Right lung (tissue), 10 donors: Measurements from ENCODE around the gene TMEM39A. TPM values are rescaled to one million over a fixed set of nuclear protein-coding genes. Genes with fewer than 3 reads are reported as not detected.
A peak's percentile ranks its signal among the peaks of the same experiment; 100 is the strongest.

ENCODE experiments used
- DNase-seq, 2 donors: peaks; one replicate each; pipeline ENCODE4 v3.0.0-alpha.2; 2013
- long read RNA-seq, 8 donors: transcript quantifications; one replicate each; lab custom pipeline, GENCODE V29; 2026
- polyA plus RNA-seq, 5 donors: library from polyadenylated mRNA; unstranded; fragments of 120-200 nt; gene quantifications; one replicate each; pipeline versions ENCODE4 v1.2.1 to v1.2.3, GENCODE V29; 2013; ENCODE audit warnings: inconsistent platforms in 1 of 5, low replicate concordance in 1 of 5; ENCODE audit not compliant: insufficient read length in 5 of 5, insufficient read depth in 1 of 5

The TMEM39A gene, protein sequence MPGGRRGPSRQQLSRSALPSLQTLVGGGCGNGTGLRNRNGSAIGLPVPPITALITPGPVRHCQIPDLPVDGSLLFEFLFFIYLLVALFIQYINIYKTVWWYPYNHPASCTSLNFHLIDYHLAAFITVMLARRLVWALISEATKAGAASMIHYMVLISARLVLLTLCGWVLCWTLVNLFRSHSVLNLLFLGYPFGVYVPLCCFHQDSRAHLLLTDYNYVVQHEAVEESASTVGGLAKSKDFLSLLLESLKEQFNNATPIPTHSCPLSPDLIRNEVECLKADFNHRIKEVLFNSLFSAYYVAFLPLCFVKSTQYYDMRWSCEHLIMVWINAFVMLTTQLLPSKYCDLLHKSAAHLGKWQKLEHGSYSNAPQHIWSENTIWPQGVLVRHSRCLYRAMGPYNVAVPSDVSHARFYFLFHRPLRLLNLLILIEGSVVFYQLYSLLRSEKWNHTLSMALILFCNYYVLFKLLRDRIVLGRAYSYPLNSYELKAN
- polyA plus RNA-seq = 10 to 100 TPM; 65.1 to 78.5 (median 71.4) TPM
- long read RNA-seq, donor 1, full-length matches to known transcripts = 6 of 26 reads
- long read RNA-seq, donor 1, partial matches to known transcripts = 20 of 26 reads
- long read RNA-seq, donor 1, other reads (novel, unspliced or antisense) = 0 of 26 reads
- long read RNA-seq, donor 2, full-length matches to known transcripts = 6 of 6 reads
- long read RNA-seq, donor 2, partial matches to known transcripts = 0 of 6 reads
- long read RNA-seq, donor 2, other reads (novel, unspliced or antisense) = 0 of 6 reads
- long read RNA-seq, donor 3, full-length matches to known transcripts = 1 of 18 reads
- long read RNA-seq, donor 3, partial matches to known transcripts = 17 of 18 reads
- long read RNA-seq, donor 3, other reads (novel, unspliced or antisense) = 0 of 18 reads
- long read RNA-seq, donor 4, full-length matches to known transcripts = 5 of 5 reads
- long read RNA-seq, donor 4, partial matches to known transcripts = 0 of 5 reads
- long read RNA-seq, donor 4, other reads (novel, unspliced or antisense) = 0 of 5 reads
- long read RNA-seq, donor 5, full-length matches to known transcripts = 9 of 9 reads
- long read RNA-seq, donor 5, partial matches to known transcripts = 0 of 9 reads
- long read RNA-seq, donor 5, other reads (novel, unspliced or antisense) = 0 of 9 reads
- long read RNA-seq, donor 6, full-length matches to known transcripts = 10 of 15 reads
- long read RNA-seq, donor 6, partial matches to known transcripts = 5 of 15 reads
- long read RNA-seq, donor 6, other reads (novel, unspliced or antisense) = 0 of 15 reads
- long read RNA-seq, donor 7, full-length matches to known transcripts = 2 of 16 reads
- long read RNA-seq, donor 7, partial matches to known transcripts = 0 of 16 reads
- long read RNA-seq, donor 7, other reads (novel, unspliced or antisense) = 14 of 16 reads
- long read RNA-seq, donor 8, full-length matches to known transcripts = 3 of 3 reads
- long read RNA-seq, donor 8, partial matches to known transcripts = 0 of 3 reads
- long read RNA-seq, donor 8, other reads (novel, unspliced or antisense) = 0 of 3 reads

DNA sequence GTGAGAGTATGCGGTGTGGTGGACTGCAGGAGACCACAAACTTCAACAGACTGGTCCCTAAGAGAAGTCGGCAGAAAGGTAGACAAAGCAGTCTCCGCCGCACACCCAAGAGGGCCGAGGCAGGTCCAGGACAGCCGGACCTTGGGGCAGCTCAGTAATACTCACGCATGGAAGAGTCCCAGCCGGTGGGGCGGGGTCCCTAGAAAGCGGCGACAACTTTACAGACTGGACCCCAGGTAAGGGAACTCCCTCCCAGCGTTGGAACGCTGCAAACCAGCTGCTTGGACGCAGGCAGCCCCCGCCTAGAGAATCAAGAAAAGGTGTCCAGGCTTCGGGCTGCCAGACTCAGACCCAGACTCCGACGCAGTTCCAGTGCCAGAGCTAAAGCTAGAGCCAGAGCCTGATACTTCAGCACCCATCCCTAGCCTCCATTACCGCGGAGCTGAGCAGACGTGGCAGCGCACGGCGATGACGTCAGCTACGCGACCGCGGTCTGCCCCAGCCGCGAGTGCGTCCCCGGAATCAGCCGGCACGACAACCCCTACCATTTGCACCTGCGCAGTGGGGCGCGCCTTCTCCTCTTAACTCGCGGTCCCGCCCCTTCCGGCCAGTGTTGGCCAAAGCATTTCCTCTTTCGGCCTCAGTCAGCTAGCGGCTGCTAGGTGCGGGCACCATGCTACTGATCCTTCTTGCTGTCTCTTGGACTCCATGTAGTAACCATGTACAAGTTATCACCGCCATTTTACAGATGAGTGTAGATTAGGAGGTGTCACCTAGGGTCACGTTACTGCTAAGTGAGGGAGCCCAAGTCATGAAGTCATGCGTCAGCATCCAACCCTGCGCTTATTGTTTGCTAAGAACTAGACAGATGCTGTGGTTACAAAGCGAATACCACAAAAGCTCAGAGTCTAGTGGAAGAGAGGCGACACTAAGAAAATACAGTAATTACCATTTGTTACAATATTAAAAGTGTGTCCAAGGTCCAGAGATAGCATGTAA is at the start of gene TMEM39A:
Gene TMEM39A, minus strand, starts transcription at position 445 of the 999 bp plus-strand sequence. CDS start 1,541 bp downstream, outside the sequence.
- DNase-seq = peak; percentile 98

DNA sequence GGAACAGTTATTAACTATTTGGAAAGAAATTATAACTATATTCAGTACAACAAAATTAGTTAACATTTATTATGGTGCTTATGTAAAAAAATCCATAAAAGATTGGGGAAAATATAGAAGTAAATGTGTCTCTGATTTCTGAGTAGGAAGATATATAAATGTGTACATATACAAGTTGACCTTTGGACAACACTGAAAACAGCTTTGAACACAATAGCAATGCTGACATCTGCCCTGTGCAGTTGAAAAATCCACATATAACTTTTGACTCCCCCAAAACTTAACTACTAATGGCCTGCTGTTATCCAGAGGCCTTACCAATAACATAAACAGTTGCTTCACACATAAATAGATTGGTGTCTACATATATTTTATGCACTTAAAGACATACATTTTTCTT is 47.3 kb upstream of the TMEM39A start:
- DNase-seq = no peak

DNA sequence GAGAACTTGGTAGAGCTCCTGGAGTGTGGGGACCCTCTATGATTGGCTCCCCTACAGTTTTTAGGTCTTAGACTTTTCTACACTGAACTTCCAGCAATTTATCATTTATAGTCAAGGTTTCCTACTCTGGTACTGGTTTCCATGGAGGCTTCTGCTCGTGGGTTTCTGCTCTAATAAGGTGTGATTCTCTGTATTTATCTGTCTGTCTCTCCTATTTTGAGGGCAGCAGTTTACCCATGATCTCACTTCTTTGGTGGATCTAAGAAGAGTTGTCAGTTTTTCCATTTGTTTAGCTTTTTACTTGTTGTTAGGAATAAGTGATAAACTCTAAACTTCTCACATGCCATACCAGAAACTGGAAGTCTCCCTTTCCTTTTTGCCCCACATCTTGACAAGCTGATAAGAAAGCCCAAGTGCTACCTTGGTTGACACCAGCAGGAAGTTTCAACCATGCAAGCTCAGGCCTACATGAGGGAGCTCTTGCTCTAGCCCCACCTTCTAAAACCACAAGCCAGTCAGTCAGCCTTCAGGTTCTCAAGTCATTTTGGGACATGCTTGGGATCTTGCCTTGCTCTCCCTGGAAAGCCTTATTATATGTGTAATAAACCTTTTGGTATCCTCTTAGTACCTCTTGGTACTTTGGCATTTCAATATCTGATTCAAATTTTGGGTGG is 44.9 kb upstream of the TMEM39A start:
- DNase-seq = no peak

DNA sequence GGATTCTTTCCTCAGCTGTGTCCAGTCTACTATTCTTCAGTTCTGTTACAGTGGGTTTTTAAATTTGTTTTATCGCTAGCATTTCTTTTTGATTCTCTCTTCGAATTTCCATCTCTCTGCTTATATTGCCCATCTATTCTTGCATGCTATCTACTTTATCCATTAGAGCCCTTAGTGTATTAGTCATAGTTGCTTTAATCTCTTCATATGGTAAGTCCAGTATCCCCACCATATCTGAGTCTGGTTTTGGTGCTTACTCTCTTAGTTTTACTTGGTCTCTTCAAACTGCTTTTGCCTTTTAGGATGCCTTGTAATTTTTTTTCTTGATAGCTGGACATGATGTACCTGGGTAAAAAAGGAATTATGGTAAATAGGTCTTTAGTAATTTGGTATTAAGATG is 44.0 kb upstream of the TMEM39A start:
- no peak for DNase-seq

DNA sequence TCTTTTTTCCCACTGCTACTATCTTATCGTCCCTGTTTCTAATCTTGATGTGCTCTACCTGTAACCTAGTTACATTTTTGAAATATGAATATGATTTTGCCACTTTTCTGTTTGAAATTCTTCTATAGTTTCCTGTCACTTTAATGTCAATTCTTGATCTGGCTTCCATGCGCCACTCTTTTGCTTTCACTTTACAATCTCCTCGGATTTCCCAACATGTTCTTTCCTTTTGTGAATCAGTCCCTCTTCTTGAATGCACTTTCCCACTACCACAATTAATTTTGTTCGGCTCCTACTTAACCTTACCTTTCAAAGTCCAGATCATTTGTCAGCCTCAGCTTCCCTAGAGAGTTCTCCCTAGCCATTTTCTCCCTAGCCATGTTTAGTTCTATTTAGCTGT is 43.2 kb upstream of the TMEM39A start:
- no peak for DNase-seq

DNA sequence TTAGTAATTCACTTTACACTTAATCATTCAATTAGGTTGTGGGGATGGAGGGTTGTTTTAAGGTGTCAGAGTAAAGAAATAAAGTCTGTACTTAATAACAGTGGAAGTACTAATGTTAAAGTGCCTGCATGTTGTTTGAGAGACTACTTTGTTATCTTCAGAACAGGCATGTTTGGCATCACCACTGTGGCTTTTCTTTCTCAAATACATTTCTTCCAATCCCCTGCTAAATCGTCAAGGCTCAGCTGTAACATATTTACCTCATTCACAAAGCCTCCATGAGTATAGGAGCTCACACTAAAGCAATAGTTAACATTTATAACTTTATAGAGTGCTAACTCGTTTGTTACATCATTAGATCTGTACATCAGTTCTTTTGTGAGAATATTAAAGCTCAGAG is 37.5 kb upstream of the TMEM39A start:
- DNase-seq = no peak

DNA sequence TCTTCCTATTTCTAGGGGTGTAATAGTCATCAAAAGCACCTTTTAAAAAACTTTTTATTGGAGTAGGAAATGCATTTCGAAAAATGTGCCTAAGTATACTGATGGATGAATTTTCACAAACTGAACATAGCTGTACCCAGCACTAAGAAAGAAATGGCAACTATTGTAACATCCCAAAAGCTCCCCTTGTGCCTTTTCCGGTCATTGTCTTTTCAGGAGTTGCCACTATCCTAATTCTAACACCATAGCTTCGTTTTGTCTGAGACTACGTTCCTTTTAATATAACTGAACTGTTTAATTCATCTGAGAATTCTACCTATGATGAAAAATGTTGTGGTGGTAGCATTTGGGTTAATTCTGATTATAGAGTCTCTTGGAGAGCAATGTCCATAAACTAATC is 36.9 kb upstream of the TMEM39A start:
- DNase-seq = no peak

DNA sequence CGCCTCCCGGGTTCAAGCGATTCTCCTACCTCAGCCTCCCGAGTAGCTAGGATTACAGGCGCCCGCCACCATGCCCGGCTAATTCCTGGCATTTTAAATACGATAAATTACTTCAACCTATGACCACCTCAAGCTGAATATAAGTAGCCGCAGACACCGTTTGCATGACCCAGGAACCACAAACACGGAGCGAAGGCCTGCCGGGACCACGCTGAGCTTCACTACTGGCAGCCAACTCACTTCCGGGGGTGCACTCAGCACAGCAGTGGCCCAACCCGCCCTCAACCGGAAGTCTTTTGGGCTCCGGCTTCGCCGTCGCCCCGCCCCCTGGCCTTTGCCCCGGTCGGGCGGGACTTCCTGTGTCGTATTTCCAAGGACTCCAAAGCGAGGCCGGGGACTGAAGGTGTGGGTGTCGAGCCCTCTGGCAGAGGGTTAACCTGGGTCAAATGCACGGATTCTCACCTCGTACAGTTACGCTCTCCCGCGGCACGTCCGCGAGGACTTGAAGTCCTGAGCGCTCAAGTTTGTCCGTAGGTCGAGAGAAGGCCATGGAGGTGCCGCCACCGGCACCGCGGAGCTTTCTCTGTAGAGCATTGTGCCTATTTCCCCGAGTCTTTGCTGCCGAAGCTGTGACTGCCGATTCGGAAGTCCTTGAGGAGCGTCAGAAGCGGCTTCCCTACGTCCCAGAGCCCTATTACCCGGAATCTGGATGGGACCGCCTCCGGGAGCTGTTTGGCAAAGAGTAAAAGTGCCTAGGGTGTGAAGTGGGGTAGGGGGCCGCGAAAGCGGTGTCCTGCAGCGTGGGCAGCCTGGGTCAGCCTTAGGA is 35.0 kb upstream of the TMEM39A start, which contains the start of gene TIMMDC1:
Gene TIMMDC1, plus strand, starts transcription at position 362 of the 826 bp plus-strand sequence. Its CDS starts 187 bp downstream, at position 549.
- DNase-seq = peak; percentile 96 to 98

DNA sequence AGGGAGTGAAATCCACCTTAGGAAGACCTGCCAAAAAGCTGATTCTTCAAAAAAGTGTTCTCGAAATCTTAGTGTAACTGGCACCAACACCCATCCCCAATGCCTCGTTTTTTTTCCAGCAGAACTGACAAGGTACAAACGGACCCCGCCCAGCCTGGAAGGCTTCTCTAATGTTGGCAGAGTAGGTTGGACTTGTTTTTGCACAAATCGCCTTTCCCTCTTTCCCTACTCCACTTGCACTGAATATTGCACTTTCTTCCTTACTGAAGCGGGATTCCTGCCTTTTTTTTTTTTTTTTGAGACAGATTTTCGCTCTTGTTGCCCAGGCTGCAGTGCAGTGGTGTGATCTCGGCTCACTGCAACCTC is 34.4 kb upstream of the TMEM39A start:
- peak; percentile 14 to 20 for DNase-seq

DNA sequence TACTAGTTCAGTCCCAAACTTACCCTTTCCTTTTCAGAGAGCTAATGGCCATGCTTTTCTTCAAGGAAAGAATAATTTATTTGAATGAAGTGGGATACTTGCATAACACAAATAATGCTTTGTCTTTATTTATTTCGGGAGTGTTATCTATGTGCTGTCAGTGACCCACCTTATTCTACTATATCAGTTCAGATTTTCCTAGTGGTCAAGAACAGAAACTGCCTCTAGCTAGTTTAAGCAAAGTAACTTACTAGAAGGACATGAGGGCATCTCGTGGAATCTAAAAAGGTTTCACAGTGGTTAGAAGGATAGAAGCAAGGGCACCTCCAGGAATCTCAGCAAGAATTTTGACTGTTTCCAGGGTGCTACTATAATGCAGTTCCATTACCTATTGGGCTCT is 31.2 kb upstream of the TMEM39A start:
- no peak for DNase-seq

DNA sequence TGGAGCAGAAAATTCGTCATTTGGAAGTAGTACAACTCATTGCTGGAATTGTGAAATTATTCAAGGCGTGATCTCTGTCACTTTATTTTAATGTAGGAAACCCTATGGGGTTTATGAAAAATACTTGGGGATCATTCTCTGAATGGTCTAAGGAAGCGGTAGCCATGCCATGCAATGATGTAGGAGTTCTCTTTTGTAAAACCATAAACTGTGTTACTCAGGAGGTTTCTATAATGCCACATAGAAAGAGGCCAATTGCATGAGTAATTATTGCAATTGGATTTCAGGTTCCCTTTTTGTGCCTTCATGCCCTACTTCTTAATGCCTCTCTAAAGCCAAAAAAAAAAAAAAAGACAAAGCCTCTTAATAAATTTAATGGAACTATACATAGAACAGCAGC is 29.4 kb upstream of the TMEM39A start:
- no peak for DNase-seq

DNA sequence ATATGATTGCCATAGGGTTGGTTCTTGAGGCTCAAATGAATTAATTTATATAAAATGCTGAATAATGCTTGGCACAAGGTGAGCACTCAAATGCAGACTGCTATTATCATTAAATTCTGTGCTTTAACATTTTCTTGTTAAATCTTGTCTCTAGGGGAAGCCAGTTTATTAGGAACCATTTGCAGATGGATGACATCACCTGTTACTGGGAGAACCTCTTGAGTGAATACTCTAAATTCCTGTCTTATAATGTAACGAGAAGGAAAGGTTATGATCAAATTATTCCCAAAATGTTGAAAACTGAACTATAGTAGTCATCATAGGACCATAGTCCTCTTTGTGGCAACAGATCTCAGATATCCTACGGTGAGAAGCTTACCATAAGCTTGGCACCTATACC is 28.7 kb upstream of the TMEM39A start:
- no peak for DNase-seq

DNA sequence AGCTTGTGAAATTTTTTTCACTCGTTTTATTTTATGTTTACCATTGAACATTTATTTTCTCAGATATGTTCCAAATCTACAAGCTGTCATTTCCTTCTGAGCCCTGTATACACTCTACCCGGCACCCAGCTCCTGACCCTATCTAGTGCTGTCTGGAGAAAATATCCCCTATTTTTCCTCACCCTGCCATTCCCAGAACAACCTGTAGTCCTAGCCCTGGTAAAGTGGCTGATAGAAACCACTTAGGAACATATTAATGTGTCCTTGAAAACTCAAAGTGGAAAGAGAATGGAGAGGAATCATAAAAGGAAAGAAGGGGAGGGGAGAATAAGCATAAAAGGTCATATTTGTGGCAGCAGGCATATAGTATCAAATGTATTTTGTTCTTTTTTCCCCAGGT is 26.7 kb upstream of the TMEM39A start:
- no peak for DNase-seq

DNA sequence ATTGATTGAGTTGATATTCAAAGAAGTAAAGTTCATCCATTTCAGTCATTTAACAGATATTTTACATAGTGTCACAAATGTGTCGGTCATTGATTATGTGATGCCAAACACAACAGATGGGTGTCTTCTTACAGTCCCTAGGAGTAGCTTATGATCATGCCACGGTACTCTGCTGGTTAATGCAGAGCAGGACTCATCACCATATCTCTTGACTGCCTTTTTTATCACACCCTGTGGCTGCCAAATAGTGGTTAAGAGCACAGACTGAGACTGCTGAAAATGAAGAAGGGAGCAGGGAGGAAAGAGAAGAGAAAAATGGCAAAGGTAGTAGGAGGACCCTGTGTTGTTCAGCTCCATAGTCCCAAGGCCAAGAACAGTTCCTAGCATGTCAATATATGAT is 22.1 kb upstream of the TMEM39A start:
- no peak for DNase-seq

DNA sequence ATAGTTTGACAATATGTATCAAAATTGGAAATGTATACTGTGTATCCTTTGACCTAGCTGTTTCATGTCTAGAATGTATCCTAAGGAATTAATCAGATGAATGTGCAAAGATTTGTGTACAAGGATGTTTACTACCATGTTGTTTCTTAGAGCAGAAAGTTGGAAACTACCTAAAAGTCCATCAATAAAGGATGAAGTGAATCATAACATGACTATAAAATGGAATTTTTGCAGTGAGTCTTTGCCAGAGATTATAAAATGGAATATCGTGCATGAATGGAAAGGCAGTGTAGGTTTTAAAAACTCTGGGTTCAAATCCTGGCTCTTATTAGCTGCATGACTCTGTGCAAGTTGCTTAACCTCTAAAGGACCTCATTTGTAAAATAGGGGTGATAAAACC is 19.7 kb upstream of the TMEM39A start:
- no peak for DNase-seq

DNA sequence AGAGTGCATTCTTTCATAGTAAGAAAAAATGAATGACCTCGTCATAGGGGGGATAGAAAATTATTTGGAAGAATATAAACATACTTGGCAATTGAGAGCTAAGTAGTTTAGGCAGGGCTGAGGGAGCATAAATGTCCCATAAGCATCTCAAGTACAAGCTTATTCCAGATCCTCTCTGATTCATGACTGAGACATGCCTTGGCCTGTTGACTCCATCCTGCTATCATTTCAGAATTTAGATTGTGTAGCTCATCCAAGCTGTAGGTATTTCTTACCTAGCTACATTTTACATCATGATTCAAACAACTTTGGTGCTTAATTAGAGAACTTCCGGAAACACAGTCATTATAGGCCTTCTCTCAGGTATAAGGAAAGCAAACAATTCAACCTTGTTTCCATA is 17.7 kb upstream of the TMEM39A start:
- DNase-seq = no peak

DNA sequence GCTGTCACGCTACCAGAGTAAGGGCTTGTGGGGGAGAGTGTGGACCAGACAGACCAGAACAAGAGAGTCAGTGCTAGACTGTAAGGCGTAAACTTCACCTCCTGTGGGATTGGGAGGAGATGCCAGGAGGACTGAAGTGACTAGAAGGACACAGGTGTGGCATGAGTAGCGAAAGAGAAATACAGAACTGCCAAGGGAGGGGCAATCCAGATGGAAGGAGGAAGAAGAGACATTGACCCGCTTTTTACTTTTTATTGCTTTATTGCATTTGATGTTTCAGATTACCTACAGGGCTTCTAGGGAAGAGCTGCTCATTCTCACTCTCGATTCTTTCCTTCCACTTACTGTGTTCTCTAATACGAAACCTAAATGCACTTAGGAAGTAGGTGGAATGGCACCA is 7.5 kb upstream of the TMEM39A start:
- DNase-seq = no peak

DNA sequence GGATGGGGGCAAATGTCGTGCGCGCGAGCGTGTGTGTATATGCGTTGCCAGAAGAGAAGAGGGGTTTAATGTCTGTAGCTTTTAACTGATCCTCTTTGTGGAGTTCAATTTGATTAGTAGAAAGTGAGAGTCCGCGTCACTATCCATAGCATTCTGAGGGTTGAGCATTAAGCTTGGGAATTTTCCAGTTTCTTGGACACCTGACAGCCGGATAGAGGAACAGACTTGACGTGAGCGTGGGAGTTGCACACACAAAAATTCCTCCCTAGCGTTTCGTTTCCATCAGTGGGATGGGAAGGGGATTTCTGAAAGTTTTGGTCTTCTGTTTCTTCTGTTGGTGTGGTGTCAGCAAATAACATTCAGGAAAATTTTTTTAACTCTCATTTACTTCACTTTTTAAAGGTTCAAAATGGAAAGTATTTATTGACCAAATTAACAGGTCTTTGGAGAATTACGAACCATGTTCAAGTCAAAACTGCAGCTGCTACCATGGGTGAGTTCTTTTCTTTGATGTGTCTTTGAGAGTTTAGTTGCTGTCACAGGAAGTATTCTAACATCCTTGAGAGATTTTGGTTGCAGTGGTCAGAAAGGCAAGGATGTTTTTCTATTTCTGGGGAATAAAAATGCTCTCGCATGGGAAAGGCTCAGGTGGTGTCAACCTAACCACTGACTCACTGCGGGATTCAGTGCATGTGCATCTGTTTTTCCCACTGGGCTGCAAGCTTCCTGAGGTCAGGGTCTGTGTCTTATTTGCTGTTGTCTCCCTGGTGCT is 6.2 kb upstream of the TMEM39A start:
- DNase-seq = peak in 1 of 2 donors; percentile 15
